Endodermal cell (in vitro differentiated cells): Measurements from ENCODE around the gene ADAM15. TPM values are rescaled to one million over a fixed set of nuclear protein-coding genes. Genes with fewer than 3 reads are reported as not detected.

Source experiments
- DNase-seq: peaks from one replicate; pipeline ENCODE4 v3.0.0-alpha.2; 2017
- H3K27ac ChIP-seq: 2 replicates; pipeline ENCODE4 v1.5.1; 2013; ENCODE audit warnings: mild to moderate bottlenecking, low read depth, low read length, moderate library complexity
- H3K27me3 ChIP-seq: 2 replicates; pipeline ENCODE4 v1.6.1; 2013; ENCODE audit warnings: mild to moderate bottlenecking, low read length, moderate library complexity; ENCODE audit not compliant: insufficient read depth, control insufficient read depth, poor library complexity, severe bottlenecking
- H3K36me3 ChIP-seq: 2 replicates; pipeline ENCODE4 v1.7.0; 2013; ENCODE audit warnings: mild to moderate bottlenecking, low read length, moderate library complexity; ENCODE audit not compliant: control insufficient read depth, insufficient read depth
- H3K4me1 ChIP-seq: one replicate; pipeline ENCODE4 v1.7.0; 2013; ENCODE audit warnings: low read length; ENCODE audit not compliant: control insufficient read depth, insufficient read depth
- H3K4me3 ChIP-seq: 2 replicates; pipeline ENCODE4 v1.5.1; 2013; ENCODE audit warnings: mild to moderate bottlenecking, low read length, moderate library complexity
- H3K9ac ChIP-seq: 2 replicates; pipeline ENCODE4 v1.6.1; 2013; ENCODE audit warnings: mild to moderate bottlenecking, low read length, moderate library complexity; ENCODE audit not compliant: poor library complexity, severe bottlenecking; ENCODE audit errors: extremely low read depth
- H3K9me3 ChIP-seq: 2 replicates; pipeline ENCODE4 v1.6.1; 2013; ENCODE audit warnings: mild to moderate bottlenecking, low read length, moderate library complexity; ENCODE audit not compliant: control insufficient read depth
- H3K27ac Mint-ChIP-seq: 2 replicates; pipeline ENCODE4 v1.8.0; 2020; ENCODE audit warnings: mixed read lengths
- H3K27me3 Mint-ChIP-seq: 2 replicates; pipeline ENCODE4 v1.8.0; 2021; ENCODE audit warnings: mild to moderate bottlenecking, mixed read lengths; ENCODE audit not compliant: insufficient read depth
- H3K36me3 Mint-ChIP-seq: 2 replicates; pipeline ENCODE4 v1.8.0; 2020; ENCODE audit warnings: low read depth, mixed read lengths
- H3K4me1 Mint-ChIP-seq: 2 replicates; pipeline ENCODE4 v1.8.0; 2020; ENCODE audit warnings: mixed read lengths
- H3K4me3 Mint-ChIP-seq: 2 replicates; pipeline ENCODE4 v1.8.0; 2020; ENCODE audit warnings: mild to moderate bottlenecking, moderate library complexity, mixed read lengths
- H3K9me3 Mint-ChIP-seq: 2 replicates; pipeline ENCODE4 v1.8.0; 2020; ENCODE audit warnings: mild to moderate bottlenecking, mixed read lengths
- WGBS, 2 experiments: methylation state at CpG; one replicate each; pipeline versions ENCODE4 v1.1.5 to v1.1.7; 2013; ENCODE audit warnings: missing lambda C conversion rate in 2 of 2, mixed read lengths in 1 of 2; ENCODE audit not compliant: insufficient coverage in 1 of 2, insufficient read length in 1 of 2; 5-methylcytosine and 5-hydroxymethylcytosine counted together
- total RNA-seq, 2 donors: library from RNA; stranded (reverse); fragmentation: NEBNext Ultra II Directional in 1 of 2; extraction: Animal tissue kit (Norgen Biotek cat#: 25700) in 1 of 2; gene quantifications; 2 replicates in 1 of 2; 3 replicates in 1 of 2; pipeline ENCODE4 v1.2.1, GENCODE V29; 2021
- TF ChIP-seq, protein P1 (sequence below): fragments of 200-600 bp; sonication (generic); conservative IDR thresholded peaks from 2 replicates; pipeline ENCODE4 v1.5.0; 2021; ENCODE audit warnings: antibody characterized with exemption, mild to moderate bottlenecking

Gene ADAM15
- total RNA-seq, 2 donors from 2014 or later: 13.4 to 16.5 TPM

DNA sequence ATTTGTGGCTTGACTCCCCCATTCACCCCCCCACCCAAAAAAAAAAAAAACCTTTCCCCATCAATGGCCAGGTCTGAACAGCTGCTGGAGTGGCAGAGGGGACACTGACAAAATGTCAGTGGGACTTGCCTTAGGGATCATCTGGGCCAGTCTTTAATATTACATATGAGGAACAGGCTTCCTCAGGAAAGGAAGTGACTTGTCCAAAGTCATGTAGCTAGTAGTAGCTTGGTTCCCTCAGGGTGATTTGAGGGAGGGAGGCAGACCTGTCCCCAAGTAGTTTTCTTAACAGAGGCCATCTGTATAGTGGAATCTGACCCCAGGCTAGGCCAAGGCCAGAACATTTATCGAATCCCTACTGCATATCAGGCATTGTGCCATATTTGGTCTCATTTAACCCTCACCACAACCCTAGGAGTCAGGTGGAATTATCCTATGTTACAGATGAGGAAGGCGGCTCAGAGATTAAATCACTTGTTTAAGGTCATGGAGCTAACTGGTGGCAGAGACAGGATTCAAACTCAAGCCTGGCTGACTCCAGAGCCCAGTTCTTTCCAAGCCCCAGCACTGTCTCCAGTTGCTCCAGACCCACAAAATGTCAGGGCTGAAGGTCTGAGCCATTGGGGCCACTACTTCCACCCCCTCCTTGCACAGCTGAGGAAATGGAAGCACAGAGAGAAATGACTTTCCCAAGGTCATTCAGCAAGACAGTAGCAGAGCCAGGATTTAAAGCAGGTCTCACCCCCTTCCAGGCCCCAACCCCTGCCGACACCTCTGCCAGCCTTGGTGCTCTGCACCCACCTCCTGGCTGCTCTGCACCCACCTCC is 38.1 kb upstream of the ADAM15 start:
- WGBS, 2 experiments: 93 to 95% methylated on average over 2 to 3 of the region's 3 CpGs
- Mint-ChIP-seq H3K4me3 (no peak overlapping the region), H3K27ac (no peak overlapping the region), H3K4me1 (peaks cover 14% of the 10 kb centered on the region), H3K9me3 (no peaks in the 10 kb centered on the region), H3K27me3 (no peaks in the 10 kb centered on the region), H3K36me3 (peaks cover 14% of the 10 kb centered on the region)
- H3K9ac ChIP-seq: no peak overlapping the region
- H3K27me3 ChIP-seq: no peaks in the 10 kb centered on the region
- DNase-seq: no peak
- TF ChIP-seq, protein P1, sequence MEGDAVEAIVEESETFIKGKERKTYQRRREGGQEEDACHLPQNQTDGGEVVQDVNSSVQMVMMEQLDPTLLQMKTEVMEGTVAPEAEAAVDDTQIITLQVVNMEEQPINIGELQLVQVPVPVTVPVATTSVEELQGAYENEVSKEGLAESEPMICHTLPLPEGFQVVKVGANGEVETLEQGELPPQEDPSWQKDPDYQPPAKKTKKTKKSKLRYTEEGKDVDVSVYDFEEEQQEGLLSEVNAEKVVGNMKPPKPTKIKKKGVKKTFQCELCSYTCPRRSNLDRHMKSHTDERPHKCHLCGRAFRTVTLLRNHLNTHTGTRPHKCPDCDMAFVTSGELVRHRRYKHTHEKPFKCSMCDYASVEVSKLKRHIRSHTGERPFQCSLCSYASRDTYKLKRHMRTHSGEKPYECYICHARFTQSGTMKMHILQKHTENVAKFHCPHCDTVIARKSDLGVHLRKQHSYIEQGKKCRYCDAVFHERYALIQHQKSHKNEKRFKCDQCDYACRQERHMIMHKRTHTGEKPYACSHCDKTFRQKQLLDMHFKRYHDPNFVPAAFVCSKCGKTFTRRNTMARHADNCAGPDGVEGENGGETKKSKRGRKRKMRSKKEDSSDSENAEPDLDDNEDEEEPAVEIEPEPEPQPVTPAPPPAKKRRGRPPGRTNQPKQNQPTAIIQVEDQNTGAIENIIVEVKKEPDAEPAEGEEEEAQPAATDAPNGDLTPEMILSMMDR: no peak
- no peaks in the 10 kb centered on the region for H3K9me3 ChIP-seq
- no peak overlapping the region for H3K27ac ChIP-seq
- H3K4me1 ChIP-seq: no peaks in the 10 kb centered on the region
- H3K4me3 ChIP-seq: no peak overlapping the region
- peaks cover 10% of the 10 kb centered on the region for H3K36me3 ChIP-seq

DNA sequence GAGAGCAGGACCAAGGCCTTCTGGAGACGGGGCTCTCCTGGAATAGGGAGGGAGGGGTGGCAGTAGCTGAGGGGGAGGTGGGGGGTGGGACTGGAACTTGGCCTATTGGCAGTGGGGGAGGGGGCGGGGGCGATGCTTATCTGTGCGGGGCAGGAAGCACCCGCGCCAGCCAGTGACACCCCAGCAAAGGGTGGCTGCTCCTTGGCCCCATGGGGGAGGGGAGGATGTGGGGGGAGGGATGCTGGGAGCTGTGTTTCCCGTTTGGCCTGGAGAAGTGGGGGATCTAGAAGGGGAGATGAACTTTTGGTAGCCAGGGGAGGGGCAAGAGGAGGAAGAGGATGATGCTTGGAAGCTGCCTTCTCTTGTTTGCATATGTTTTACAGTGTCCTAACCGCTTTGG is 37.5 kb upstream of the ADAM15 start:
- peaks cover 14% of the 10 kb centered on the region for H3K36me3 Mint-ChIP-seq
- TF ChIP-seq, protein P1: no peak
- H3K4me3 Mint-ChIP-seq: no peak overlapping the region
- Histone ChIP-seq H3K9ac (no peak overlapping the region), H3K27me3 (no peaks in the 10 kb centered on the region), H3K4me3 (no peak overlapping the region), H3K9me3 (no peaks in the 10 kb centered on the region), H3K4me1 (no peaks in the 10 kb centered on the region), H3K36me3 (peaks cover 10% of the 10 kb centered on the region), H3K27ac (no peak overlapping the region)
- 88 to 100% methylated on average over 1 to 8 of the region's 8 CpGs for WGBS, 2 experiments
- no peak for DNase-seq
- no peaks in the 10 kb centered on the region for H3K9me3 Mint-ChIP-seq
- no peaks in the 10 kb centered on the region for H3K27me3 Mint-ChIP-seq
- H3K27ac Mint-ChIP-seq: no peak overlapping the region
- H3K4me1 Mint-ChIP-seq: peaks cover 14% of the 10 kb centered on the region

DNA sequence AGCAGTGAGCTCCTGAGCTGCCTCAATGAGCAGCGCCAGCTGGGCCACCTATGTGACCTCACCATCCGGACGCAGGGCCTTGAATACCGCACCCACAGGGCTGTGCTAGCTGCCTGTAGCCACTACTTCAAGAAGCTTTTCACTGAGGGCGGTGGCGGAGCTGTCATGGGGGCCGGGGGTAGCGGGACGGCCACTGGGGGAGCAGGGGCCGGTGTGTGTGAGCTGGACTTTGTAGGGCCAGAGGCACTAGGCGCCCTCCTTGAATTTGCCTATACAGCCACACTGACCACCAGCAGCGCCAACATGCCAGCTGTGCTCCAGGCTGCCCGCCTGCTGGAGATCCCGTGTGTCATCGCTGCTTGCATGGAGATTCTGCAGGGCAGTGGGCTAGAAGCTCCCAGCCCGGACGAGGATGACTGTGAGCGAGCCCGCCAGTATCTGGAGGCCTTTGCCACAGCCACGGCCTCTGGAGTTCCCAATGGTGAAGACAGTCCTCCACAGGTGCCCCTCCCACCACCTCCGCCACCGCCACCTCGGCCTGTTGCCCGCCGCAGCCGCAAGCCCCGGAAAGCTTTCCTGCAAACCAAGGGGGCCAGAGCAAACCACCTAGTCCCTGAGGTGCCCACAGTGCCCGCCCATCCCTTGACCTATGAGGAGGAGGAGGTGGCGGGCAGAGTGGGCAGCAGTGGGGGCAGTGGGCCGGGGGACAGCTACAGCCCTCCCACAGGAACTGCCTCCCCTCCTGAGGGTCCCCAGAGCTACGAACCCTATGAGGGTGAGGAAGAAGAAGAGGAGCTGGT is 36.2 kb upstream of the ADAM15 start:
- Mint-ChIP-seq H3K9me3 (no peaks in the 10 kb centered on the region), H3K27me3 (peaks cover 4% of the 10 kb centered on the region), H3K36me3 (peaks cover 14% of the 10 kb centered on the region), H3K4me1 (peaks cover 8% of the 10 kb centered on the region), H3K27ac (no peak overlapping the region), H3K4me3 (no peak overlapping the region)
- 91 to 94% methylated on average over 24 to 31 of the region's 31 CpGs for WGBS, 2 experiments
- H3K4me3 ChIP-seq: no peak overlapping the region
- DNase-seq: no peak
- no peak overlapping the region for H3K27ac ChIP-seq
- H3K36me3 ChIP-seq: peaks cover 10% of the 10 kb centered on the region
- no peaks in the 10 kb centered on the region for H3K27me3 ChIP-seq
- H3K9me3 ChIP-seq: no peaks in the 10 kb centered on the region
- TF ChIP-seq, protein P1: no peak
- H3K9ac ChIP-seq: no peak overlapping the region
- H3K4me1 ChIP-seq: no peaks in the 10 kb centered on the region
